SK-N-SH treated with all-trans-retinoic acid at 6 μM for 48 hours (cell line): ENCODE measurements around the gene GJB4.

Experiments
- ARNTL ChIP-seq: fragments of 450-650 bp; formaldehyde crosslinking; IDR thresholded peaks from 2 replicates; pipeline ENCODE4 v1.5.0; 2020; ENCODE audit warnings: low read depth, mild to moderate bottlenecking, moderate library complexity, borderline replicate concordance
- BACH2 ChIP-seq: fragments of 250-450 bp; sonication (Bioruptor Pico); IDR thresholded peaks from 2 replicates; pipeline ENCODE4 v1.9.0; 2021; ENCODE audit warnings: mild to moderate bottlenecking, borderline replicate concordance
- CSDC2 ChIP-seq: fragments of 250-450 bp; sonication (Bioruptor Pico); IDR thresholded peaks from 2 replicates; pipeline ENCODE4 v1.5.0; 2020; ENCODE audit warnings: mild to moderate bottlenecking, moderate library complexity
- OSR1 ChIP-seq: fragments of 250-450 bp; sonication (Bioruptor Pico); IDR thresholded peaks from 2 replicates; pipeline ENCODE4 v1.8.0; 2022; ENCODE audit warnings: moderate library complexity, mild to moderate bottlenecking, inconsistent platforms
- PPARA ChIP-seq: fragments of 250-450 bp; sonication (Bioruptor Pico); IDR thresholded peaks from 2 replicates; pipeline ENCODE4 v1.5.0; 2020; ENCODE audit warnings: mild to moderate bottlenecking, borderline replicate concordance
- ZFP3 ChIP-seq: fragments of 250-450 bp; sonication (Bioruptor Pico); IDR thresholded peaks from 2 replicates; pipeline ENCODE4 v1.5.0; 2020; ENCODE audit warnings: mild to moderate bottlenecking, moderate library complexity
- ZFP30 ChIP-seq: fragments of 450-650 bp; formaldehyde crosslinking; IDR thresholded peaks from 2 replicates; pipeline ENCODE4 v1.5.0; 2022; ENCODE audit warnings: mild to moderate bottlenecking, moderate library complexity
- ZNF70 ChIP-seq: fragments of 450-650 bp; formaldehyde crosslinking; IDR thresholded peaks from 2 replicates; pipeline ENCODE4 v1.5.0; 2020; ENCODE audit warnings: mild to moderate bottlenecking, moderate library complexity
- ZNF8 ChIP-seq: fragments of 450-650 bp; formaldehyde crosslinking; IDR thresholded peaks from 2 replicates; pipeline ENCODE4 v1.5.0; 2020; ENCODE audit warnings: mild to moderate bottlenecking, moderate library complexity
- TF ChIP-seq, protein P1 (sequence below): fragments of 250-450 bp; sonication (Bioruptor Pico); IDR thresholded peaks from 2 replicates; pipeline ENCODE4 v1.8.0; 2020; ENCODE audit warnings: mild to moderate bottlenecking, moderate library complexity, borderline replicate concordance

DNA sequence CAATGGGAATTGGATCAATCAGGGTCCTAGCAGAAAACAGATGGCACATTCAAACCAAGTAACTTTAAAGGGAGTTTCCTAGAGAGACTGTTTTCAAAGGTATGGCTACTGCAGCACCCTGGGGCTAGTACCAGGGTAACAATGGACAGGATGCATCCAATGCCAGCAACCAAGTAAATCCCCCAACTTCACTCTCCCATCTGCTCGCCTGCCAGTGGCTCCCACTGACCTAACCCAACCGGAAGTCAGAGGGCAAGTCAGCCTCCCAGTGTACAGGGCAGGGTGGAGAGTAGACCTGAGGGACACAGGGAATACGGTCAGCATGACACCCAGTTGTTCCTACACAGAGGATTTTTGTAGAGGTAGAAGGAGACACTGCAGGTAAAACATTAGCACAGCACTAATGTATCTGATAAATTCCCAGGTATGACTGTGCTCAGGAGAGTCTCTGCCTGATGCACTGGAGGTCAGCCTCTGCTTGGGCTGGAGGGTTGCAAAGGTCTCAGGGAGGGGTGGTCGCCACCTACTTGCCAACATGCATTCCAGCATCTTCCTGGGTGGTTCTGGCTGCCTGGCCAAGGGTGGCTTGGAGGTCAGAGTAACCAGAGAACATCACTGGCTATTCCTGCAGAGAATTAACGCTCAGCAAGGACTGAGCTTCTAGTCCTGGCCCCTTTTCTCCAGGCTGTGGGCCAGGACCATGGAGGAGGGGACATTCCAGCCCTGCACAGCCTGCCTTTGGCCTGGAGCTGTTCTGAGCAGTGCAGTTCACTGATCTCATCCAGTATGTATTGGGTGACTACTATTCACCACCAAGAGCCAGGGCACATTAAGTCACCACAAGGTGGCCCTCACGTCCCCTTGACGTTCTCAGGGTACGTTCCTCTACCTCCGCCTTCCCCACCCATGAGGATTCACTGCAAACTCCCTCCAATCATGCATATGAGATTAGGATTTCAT is 28.2 kb downstream of the GJB4 start:
- TF ChIP-seq, protein P1, sequence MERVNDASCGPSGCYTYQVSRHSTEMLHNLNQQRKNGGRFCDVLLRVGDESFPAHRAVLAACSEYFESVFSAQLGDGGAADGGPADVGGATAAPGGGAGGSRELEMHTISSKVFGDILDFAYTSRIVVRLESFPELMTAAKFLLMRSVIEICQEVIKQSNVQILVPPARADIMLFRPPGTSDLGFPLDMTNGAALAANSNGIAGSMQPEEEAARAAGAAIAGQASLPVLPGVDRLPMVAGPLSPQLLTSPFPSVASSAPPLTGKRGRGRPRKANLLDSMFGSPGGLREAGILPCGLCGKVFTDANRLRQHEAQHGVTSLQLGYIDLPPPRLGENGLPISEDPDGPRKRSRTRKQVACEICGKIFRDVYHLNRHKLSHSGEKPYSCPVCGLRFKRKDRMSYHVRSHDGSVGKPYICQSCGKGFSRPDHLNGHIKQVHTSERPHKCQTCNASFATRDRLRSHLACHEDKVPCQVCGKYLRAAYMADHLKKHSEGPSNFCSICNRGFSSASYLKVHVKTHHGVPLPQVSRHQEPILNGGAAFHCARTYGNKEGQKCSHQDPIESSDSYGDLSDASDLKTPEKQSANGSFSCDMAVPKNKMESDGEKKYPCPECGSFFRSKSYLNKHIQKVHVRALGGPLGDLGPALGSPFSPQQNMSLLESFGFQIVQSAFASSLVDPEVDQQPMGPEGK, result no peak
- TF ChIP-seq CSDC2 (CRISPR knock-in tag) (no peak), ZFP30 (CRISPR knock-in tag) (no peak), ZNF8 (CRISPR knock-in tag) (no peak), ZFP3 (CRISPR knock-in tag) (no peak), ZNF70 (no peak), ARNTL (no peak), OSR1 (CRISPR knock-in tag) (no peak), BACH2 (no peak), PPARA (CRISPR knock-in tag) (no peak)
